Measurements from ENCODE around the gene THOC2.
"Not testable (repeated sequence)": the region's sequence is repeated elsewhere in the genome, so short reads cannot be mapped to it uniquely, and the experiment has no call there.

THOC2 gene

DNA sequence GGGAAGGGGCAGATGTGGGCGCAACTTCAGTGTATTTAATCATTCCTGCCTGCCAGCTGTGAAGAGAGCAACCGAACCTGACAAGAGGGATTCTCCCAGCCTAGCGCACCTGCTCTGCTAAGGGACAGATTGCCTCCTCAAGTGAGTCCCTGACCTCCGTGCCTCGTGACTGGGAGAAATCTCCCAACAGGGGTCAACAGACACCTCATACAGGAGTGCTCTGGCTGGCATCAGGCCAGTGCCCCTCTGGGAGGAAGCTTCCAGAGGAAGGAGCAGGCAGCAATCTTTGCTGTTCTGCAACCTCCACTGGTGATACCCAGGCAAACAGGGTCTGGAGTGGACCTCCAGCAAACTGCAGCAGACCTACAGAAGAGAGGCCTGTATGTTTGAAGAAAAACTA is 158.8 kb downstream of the THOC2 start:
- not testable (repeated sequence) for DNase-seq (ENCODE audit: low read depth)

DNA sequence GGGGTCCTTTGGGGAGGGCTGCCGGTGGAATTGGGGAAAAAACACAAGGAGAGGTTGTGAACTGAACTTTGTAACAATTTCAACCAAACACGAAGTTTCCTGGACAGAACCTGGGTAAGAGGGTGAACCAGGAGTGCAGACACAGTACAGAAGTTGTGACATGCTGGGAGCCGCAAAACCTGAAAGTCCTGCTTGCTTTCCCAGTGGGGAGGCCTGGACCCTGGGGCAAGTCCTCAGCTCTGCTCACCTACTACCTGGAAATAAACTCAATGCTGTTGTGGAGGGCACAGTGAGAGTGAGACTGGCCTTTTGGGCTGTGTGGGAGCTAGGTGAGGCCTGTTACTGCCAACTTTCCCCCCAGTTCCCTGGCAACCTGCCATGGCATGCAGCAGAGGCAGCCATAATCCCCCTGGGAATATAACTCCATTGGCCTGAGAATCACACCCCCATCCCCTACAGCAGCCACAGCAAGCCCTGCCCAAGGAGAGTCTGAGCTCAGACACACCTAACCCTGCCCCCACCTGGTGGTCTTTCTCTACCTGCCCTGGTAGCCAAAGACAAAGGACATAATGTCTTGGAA is 162.8 kb downstream of the THOC2 start:
- DNase-seq (ENCODE audit: low read depth), result no peak

DNA sequence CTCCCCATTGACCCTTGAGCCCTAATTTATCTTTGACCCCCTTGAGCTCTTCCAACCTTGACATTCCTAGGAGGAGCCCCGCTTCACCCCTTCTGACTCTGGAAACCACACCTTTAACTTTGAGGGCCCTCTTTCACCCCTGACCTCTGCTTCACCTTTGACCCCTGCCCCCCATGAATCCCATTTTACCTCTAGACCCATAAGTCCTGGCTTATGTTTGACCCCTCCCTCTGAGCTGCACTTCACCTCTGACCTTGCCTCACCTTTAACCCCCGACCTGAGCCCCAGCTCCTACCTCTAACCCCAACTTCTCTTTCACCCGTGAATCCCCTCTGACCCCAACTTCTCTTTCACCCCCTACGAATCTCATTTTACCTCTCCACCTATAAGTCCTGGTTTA is 169.7 kb downstream of the THOC2 start:
- no peak for DNase-seq (ENCODE audit: low read depth)

DNA sequence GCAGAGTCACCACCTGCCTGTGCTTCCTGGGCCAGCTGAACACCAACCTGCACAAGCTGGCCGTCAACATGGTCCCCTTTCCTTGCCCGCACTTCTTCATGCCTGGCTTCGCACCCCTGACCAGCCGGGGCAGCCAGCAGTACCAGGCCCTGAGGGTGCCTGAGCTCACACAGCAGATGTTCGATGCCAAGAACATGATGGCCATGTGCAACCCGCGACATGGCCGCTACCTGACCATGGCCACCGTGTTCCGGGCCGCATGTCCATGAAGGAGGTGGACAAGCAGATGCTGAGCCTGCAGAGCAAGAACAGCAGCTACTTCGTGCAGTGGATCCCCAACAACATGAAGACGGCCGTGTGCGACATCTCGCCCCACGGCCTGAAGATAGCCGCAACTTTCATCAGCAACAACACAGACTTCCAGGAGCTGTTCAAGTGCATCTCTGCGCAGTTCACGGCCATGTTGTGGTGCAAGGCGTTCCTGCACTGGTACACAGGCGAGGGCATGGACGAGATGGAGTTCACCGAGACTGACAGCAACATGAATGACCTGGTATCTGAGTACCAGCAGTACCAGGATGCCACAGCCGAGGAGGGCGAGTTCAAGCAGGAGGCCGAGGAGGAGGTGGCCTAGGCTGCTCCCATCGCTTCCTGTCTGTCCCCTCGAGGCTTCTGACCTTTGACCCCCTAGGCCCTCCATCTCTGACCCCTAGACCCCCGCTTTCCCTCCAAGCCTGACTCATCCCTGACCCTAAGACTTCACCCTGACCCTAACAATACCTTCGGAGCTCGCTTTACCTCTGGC is 170.3 kb downstream of the THOC2 start:
- no peak for DNase-seq (ENCODE audit: low read depth)

DNA sequence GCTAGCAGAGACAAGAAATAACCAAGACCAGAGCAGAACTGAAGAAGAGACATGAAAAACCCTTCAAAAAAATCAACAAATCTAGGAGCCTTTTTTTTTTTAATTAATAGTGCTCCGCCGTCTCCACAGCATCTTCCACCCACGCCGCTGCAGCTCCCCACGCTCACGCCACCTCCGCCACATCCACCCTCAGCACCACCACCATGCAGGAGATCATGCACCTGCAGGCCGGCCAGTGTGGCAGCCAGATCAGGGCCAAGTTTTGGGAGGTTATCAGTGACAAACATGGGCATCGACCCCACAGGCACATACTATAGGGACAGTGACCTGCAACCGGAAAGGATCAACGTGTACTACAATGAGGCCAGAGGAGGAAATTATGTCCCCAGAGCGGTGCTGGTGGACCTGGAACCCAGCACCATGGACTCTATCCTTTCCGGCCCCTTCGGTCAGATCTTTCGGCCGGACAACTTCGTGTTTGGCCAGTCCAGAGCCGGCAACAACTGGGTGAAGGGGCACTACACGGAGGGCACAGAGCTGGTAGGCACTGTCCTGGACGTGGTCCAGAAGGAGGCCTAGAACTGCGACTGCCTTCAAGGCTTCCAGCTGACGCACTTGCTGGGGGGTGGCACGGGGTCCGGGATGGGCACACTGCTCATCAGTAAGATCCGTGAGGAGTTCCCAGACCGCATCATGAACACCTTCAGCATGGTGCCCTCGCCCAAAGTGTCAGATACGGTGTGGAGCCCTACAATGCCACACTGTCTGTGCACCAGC is 171.2 kb downstream of the THOC2 start:
- DNase-seq (ENCODE audit: low read depth), result no peak

DNA sequence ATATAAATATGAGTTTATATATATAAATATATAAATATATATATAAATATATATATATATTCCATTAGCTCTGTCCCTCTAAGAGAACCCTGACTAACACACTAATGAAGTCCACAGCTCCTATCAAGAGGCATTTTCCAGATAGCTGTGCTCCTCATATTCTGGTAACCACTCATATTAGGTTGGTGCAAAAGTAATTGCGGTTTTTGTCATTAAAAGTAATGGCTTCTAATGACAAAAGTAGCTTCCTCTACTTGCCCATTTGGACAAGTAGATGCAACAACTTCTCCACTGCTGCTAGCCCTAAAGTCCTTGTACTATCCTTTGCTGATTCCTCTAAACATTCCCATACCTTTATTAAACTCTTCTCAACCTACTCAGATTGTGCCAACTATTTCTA is 182.0 kb downstream of the THOC2 start:
- DNase-seq (ENCODE audit: low read depth), result no peak

Data from CMK (cell line).